ENCODE results near the gene PIP5K1C.

The PIP5K1C gene

DNA sequence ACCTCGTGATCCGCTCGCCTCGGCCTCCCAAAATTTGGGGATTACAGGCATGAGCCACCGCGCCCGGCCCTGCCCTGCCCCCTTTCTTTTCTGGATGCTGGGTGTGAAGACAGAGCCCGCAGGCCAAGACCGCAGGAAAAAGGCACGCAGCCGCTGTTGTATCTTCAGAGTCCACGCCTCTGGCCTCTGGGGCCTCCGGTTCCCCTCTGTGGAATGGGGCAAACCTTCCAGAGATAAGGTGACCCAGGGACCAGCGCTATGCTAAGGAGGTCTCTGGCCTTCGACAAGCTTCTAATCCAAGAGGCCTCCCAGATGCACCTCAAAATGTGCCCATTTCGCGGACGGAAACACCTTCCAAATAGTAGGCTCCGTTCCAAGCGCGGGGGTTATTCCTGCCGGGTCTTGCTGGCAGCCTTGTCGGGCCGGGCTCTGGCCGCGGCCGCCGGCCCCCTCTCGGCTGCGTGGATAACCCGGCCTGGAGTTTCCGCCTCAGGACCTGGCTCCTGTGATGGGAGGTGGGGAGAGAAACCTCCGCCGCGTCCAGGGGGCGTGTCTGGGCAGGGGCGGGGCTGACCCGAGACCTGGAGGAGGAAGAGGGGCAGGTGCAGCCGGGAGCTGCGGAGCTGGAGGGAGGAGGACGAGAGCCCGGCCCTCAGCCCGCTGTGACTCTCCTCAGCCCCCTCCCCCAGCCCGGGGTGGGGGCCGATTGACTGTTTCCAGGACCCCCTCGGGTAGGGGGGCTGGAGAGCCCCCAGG, 21.0 kb upstream of the PIP5K1C start:
- DNase-seq = no peak

DNA sequence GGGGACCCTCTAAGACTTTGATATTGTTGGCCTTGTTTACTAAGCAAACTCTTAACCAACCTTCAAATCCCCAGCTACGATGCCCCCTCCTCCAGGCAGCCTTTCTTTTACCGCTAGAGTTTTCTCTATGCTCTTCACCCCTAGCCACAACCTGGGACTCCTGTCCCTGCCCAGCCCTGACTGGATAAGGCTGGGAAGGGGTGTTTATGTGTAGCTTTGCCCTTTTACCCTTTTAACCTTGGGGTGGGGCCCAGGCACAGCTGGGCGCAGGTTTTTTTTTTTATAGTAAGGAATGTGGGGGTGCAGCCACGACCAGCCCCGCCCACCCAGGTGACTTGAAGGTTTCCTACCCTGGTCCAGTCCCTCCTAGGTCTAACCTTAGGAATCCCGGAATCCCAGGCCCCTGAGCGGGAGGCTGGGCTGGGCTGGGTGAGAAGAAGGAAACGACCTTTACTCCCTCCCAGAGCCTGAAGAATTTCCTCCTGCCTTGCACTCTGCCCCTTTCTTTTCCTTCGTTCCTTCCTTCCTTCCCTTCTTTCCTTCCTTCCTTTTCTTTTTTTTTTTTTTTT, 20.2 kb upstream of the PIP5K1C start:
- DNase-seq = no peak

DNA sequence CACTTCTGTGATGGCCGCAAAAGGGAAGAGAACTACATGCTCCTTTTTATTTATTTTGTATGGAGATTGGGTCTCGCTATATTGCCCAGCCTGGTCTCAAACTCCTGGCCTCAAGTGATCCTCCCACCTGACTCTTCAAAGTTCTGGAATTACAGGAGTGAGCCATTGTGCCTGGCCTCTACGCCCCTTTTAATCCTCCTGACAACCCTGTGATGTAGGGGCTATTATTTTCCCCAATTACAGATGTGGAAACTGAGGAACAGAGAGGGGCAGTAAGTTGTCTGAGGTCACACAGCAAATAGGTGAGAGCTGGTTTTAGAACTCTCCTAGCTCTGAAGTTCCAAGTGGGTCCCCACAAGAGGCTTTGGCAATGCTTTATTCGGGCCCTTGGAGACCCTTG, 19.6 kb upstream of the PIP5K1C start:
- no peak for DNase-seq

DNA sequence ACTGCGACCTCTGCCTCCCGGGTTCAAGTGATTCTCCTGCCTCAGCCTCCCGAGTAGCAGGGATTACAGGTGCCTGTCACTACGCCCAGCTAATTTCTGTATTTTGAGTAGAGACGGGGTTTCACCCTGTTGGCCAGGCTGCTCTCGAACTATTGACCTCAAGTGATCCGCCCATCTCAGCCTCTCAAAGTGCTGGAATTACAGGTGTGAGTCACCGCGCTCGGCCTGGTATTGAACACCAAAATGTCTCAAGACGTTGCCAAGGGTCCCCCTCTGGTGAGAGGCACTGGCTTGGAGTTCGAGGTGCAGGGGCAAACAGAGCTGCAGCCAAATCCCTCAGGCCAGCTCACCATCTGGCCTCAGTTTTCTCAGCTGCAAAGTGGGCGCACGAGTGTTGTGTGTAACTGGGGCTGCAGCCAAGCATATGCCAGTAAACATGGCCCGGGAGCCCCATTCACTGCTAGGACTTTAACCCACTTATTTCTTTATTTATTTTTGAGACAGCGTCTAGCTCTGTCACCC, 15.9 kb upstream of the PIP5K1C start:
- DNase-seq = no peak

DNA sequence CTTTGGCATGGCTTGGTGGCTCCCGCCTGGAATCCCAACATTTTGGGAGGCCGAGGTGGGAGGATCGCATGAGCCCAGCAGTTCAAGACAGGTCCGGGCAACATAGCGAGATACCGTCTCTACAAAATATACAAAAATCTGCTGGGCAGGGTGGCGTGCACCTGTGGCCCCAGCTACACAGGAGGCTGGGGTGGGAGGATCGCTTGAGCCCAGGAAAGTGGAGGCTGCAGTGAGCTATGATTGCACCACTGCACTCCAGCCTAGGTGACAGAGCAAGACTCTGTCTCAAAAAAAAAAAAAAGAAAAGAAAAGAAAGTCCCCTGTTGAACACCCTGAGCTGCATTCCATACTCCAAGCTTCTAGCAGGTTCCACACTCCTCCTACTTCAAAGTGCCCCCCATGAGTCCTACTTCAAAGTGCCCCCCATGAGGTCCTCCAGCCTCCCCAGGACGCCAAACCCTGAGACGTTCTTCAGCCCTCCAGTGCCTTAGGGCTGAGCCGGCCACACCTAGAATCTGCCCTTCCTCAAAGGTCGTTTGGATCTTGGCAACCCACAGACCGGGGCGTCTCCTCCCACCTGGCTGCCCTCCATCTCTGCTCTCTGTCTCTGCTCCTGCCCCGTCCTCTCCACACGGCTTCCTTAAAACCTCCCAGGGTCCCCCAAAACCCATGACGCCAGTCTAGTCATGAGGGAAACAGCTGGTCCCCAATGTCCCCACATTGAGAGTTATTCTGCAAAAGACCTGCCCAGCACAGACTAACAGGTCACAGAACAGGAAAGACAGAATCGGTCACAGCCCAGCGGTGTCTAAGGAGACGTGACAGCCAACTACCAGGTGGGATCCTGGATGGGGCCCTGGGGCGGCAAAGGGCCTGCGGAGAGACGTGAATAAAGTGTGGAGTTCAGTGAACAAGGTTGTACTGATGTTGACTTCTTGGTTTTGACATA, 12.7 kb upstream of the PIP5K1C start:
- DNase-seq = no peak

DNA sequence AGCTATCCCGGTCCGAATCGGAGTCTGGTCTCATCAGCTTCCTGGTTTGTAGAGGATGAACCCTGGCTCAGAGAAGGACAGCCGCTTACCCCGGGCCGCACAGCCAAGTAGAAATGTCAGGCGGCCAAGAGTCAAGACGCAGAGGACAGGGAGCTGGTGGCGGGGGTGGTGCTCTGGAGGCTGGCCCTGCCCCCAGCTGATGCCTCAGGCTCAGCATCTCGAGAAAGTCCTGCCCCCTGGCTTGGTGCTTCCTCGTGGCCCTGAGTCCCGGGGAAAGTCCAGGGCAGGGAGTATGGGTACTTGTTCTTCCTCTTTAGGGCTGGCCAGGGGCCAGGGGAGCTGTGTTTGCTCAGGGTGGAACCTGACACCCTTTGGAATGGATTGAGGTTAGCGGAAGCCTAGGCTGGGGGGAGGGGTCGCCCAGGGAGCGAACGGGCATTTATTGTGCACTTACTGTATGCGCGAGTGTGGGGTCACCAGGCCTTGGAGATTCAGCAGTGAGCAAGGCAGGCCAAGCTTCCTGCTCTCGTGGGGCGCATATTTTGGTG, 10.1 kb upstream of the PIP5K1C start:
- DNase-seq = no peak

DNA sequence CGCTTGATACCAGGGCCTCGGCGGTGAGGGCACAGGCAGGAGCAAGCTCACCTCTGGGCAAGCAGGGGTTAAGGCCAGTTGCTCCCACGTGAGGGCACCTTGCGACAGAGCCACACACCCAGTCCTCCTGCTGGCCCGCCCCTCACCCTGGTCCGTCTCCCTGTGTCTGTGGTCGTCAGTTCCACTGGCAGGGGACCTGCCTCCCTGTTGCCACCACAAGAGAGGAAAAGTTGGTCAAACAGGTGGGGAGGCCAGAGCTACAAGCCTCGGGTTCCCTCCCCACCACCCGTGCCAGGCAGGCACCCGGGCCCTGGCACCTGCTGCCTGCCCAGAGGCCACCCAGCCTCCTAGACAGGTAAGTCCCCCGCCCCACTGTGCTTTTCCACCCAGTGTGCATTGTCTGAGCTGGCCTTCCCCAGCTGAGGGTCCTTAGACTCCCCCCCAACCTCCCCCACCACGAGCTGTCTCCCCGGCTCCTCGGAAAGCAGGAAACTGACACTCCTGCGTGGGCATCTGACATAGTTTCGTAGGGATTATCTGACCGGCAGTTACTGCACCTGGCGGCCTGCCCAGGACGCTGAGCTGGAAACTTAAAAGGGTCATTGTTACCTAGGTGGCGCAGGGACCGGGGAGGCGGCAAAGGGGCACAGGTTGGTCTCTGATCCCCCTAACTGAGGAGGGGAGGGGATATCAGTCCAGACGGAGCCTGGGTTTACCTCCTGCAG, 8.1 kb upstream of the PIP5K1C start, which contains the start of gene TJP3:
TSS of gene TJP3 (plus strand) at position 178 of the 725 bp plus-strand sequence. CDS start 20,049 bp downstream, outside the sequence.
- DNase-seq = no peak

DNA sequence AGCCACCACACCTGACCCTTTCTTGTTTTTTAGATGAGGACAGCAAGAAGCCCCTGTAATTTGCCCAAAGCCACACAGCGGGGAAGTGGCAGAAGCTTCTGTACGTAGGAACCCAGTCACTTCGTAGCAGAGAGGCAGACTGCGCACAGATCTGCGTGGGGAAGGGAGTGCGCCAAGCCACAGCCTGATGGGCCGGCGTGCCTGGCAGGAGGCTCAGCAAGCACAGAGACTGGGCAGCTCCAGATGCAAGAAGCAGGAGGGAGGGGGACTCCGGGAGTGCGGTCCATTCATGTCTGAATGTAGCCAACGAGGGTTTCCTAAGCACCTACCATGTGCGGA, 7.6 kb upstream of the PIP5K1C start:
- DNase-seq = no peak

DNA sequence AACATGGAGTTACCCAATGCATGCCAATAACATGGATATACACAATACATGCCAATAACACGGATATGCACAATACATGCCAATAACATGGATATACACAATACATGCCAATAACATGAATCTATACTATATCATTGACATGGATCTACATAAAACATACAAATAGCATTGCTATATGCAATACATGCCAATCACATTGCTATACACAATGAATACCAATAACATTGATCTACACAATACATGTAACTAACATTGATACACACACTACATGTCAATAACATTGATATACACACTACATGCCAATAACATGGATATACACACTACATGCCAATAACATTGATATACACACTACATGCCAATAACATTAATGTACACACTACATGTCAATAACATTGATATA, 932 bp upstream of the PIP5K1C start:
- DNase-seq = no peak

DNA sequence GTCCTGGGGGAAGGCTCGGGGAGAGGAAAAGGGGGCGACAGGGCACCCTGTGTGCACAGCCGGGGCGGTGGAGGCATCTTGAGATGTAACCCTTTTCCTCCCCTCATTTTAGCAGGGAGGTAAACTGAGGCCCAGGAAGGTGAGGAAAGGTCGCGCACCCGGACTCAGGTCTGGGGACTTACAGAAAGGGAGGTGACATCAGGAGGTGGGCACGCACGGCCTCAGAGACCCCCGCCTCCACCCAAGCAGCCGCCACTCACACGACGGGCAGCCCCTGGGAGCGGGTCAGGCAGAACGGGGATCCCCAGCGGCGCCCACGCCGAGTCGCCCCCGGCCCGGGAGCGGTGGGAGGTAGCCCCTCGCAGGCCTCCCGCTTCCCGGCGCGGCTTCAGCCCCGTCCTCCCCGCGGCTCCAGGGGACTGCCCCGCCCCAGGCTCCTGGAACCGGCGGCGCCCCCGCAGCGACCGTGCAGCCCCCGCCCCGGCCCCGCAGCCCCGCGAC, 477 bp downstream of the PIP5K1C start:
- DNase-seq = no peak

DNA sequence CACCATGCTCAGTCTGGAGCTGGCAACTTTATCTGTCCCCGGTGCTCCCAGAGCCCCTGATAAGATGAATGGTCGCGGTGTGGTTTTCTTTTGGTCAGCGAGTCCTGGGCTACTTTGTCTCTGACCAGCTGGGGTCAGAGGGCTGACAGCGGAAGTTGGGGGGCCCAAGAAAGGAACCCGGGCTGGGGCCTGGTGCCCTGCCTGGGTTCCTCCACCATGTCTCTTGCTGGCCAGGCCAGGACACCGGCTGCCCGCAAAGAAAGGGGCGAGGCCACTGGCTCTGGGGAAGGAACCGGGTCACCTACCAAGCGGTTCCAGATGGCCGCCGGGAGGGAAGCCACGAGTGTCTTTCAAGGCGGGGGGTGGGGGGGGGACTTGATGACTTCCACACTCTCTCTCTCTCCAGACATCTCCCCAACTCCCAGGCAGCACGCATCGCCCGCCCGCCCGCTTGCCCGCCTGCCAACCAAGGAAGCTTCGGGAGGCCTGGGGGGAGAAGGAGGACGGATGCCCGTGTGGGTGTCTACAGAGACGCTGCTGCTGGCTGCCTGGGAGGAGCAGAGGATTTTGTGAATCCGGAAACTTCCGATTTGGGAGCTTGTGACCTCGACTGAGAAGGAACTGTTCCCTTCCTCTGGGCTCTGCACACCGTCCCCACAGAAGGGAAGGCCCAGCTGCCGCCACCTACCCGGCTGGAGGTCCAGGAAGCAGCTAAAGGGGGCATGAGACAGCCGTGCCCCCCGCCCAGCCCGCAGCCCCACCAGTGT, 1.1 kb downstream of the PIP5K1C start:
- DNase-seq = no peak

DNA sequence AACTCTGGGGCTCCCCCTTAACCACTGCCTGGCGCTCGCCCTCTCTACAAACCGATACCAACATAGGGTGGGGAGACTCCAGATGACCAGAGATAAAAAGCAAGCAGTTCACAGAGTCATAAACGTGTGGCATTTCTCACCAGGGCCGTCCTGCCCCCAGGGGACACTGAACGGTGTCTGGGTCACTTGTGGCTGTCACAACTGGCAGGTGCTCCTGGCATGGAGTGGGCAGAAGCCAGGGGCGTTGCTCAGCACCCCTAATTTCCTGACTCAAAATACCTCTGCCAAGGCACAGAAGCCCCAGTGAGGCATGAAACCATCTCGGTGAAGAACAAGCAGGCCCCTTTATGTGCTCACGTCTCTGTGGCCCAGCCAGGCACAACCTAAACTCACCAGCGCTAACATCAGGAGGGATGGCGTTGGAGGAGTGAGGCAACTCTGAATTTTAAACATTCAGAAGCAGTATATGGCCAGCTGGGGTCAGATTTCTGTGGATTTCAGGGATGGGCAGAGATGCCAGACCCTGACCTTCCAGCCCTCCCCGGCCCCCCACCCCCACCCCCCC, 1.8 kb downstream of the PIP5K1C start:
- no peak for DNase-seq

DNA sequence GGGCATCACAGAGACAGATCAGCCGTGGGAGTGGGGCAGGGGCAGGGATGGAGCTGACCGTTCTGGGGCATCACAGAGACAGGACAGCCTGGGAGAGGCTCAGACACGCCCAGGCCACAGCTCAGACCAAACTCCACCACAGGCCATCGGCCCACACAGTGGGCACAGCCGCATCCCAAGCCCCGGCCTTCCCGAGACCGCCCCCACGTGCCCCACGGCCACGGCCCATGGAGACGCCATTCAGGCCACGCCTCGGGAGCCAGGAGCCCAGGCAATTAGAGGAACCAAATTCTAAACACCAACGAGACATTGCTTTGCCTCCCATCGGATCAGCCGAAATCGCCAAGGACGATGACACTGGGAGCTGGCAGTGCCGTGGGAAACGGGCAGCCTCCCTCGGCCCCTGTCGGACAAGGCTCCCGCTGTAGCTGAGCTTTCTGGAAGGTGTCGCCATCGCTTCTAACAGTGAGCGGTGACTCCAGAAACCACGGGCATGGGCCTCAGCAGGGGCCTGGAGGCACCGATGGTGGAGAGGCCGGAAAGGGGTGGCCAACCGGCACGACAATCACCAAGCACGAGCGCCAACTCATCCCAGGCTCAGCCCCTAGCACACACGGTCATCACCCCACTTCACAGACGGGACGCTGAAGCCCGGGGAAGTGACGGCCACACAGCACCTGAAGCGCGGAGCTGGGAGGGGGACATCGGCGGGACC, 2.4 kb downstream of the PIP5K1C start:
- no peak for DNase-seq

DNA sequence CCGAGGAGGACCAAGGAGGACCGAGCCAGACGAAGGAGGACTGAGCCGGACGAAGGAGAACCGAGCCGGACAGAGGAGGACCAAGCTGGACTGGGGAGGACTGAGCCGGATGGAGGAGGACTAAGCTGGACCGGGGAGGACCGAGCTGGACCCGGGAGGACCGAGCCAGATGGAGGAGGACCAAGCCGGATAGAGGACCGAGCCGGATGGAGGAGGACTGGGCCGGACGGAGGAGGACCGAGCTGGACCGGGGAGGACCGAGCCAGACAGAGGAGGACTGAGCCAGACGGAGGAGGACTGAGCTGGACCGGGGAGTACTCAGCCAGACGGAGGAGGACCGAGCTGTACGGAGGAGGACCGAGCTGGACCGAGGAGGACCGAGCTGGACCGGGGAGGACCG, 3.2 kb downstream of the PIP5K1C start:
- no peak for DNase-seq

DNA sequence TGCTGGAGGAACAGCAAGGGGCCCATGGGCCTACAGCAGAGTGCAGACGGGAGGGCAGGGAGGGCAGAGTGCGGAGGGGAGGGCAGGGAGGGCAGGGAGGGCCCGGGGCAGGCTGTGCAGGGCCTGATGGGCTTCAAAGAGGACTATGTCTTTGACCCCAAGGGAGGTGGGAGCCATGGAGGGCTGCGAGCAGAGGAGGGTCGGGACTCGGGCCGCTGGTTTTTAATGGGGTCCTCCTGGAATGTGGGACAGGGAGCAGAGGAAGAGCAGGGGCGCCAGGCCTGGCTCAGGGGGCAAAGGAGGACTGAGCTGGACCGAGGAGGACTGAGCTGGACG, 3.6 kb downstream of the PIP5K1C start:
- DNase-seq = no peak

DNA sequence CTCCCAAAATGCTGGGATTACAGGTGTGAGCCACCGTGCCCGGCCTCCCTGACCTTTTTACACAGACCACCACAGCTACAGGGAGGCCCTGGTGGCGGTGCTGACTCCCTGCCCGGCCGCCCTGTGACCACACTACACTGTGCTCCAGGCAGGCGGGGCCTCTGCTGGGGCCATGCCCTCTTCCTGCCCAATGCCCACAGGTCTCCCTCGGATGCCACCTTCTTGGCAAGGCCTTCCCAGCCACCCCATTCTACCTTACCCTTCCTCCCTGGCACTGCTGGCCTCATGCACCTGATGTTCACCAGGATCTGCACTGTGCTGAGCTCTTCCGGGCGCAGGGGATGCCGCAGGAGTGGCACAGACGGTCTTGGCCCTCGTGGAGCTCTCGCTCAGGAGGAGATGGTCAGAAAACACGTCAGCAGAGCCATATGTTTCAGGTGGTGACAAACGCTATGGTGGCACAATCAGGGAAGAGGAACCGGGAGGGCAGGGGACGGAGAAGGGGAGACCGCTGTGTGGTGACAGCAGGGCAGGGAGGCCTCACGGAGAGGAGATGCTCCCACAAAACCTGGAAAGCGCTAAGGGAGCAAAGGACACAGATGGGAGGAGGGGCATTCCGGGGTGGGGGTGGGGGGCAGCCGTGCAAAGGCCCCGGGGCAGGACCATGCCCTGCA, 4.1 kb downstream of the PIP5K1C start:
- DNase-seq = no peak

DNA sequence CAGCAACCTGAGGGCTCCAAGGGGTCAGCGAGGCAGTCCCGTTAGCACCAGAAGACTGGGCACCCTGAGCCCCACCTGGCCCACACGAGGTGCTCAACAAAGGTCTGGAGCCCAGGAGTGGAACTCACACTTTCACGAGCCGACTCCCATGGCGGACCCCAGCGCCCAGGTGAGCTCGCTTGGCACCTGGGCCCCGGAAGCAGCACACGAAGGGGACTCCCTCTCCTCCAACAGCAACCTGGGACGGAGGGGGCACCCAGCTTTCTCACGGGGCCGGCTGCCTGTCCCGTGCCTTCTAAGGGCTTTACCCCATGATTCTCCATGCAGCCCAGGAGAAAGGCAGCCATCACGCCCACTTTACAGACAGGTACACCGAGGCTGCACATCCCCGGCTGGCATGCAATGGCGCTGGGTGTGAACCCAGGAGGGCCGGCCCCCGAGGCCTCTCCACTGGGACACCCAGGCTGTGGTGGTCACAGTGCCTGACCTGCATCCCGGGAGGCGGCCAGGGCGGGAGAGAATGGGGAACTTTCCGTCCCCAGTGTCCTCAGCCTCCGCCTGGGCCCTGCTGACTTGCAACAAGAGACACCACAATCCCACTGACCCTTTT, 5.0 kb downstream of the PIP5K1C start:
- DNase-seq = no peak

DNA sequence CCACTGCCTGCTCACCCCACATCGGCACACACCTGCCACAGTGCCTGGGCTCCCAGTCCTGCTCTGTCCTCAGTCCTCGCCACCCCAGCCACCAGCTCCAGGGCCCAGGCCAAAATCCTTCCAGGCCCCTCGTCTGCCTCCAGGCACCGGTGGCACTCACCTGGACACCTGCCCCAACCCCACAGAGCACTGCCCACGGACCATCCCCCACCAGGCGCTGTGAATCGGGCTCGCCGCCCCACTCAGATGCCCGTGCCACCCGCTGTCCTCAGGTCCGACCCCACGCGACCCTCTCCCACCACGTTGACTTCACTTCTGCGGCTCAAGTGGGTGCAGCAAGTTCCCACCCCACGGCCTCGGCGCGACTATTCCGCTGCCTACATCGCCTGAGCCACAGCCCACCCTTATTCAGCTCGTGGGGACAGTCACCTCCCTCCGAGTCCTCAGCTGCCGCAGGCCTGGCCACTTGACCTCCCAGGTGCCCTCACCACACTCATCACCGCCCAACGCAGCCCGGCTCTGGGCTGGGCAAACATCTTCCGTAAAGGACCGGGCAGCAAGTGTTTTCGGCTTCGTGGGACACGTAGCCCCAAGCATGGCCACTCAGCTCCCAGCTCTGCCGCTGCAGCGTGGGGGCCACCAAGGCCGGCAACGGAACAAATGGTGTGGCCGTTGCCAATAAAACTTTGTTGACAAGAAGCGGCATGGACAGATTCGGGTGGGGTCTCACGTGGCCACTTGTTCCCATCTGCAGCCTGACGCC, 5.7 kb downstream of the PIP5K1C start:
- DNase-seq = no peak
